ENCODE measurements around the gene CEP170B.

Gene CEP170B

GRCh38 chr14:104885031-104885972, 20.2 kb downstream of the CEP170B start:
- Histone ChIP-seq H3K4me3 (replicated peaks; ENCODE audit: insufficient read depth, low read length) (no peak overlapping the region), H3K27ac (replicated peaks) (no peak overlapping the region), H3K27me3 (ENCODE audit: insufficient read depth, poor library complexity, severe bottlenecking) (peaks cover 8% of the 10 kb centered on the region)
- no peak for DNase-seq (ENCODE audit: low read depth in 1 of 2, low spot score in 1 of 2)
- TF ChIP-seq REST (IDR thresholded peaks at IDR 0.05; ENCODE audit: insufficient replicate concordance, low read depth): no peak
- TF ChIP-seq POLR2AphosphoS5 (IDR thresholded peaks at IDR 0.05; ENCODE audit: low read depth): no peak
- TF ChIP-seq SPI1 (IDR thresholded peaks at IDR 0.05; ENCODE audit: borderline replicate concordance, low read depth): no peak
- no peak for TF ChIP-seq GABPA (IDR thresholded peaks at IDR 0.05; ENCODE audit: low read depth)
- TF ChIP-seq CTCF (IDR thresholded peaks at IDR 0.05; ENCODE audit: insufficient read depth, low read length): no peak

GRCh38 chr14:104885973-104886689, 21.1 kb downstream of the CEP170B start:
- DNase-seq (ENCODE audit: low read depth in 1 of 2, low spot score in 1 of 2): no peak
- Histone ChIP-seq H3K4me3 (replicated peaks; ENCODE audit: insufficient read depth, low read length) (no peak overlapping the region), H3K27ac (replicated peaks) (no peak overlapping the region), H3K27me3 (ENCODE audit: insufficient read depth, poor library complexity, severe bottlenecking) (peaks cover 8% of the 10 kb centered on the region)
- TF ChIP-seq SPI1 (IDR thresholded peaks at IDR 0.05; ENCODE audit: borderline replicate concordance, low read depth) (no peak), POLR2AphosphoS5 (IDR thresholded peaks at IDR 0.05; ENCODE audit: low read depth) (no peak), CTCF (IDR thresholded peaks at IDR 0.05; ENCODE audit: insufficient read depth, low read length) (no peak), GABPA (IDR thresholded peaks at IDR 0.05; ENCODE audit: low read depth) (no peak)

GRCh38 chr14:104886690-104887622, 21.9 kb downstream of the CEP170B start:
- Histone ChIP-seq H3K27ac (replicated peaks) (no peak overlapping the region), H3K27me3 (ENCODE audit: insufficient read depth, poor library complexity, severe bottlenecking) (peaks cover 8% of the 10 kb centered on the region), H3K4me3 (replicated peaks; ENCODE audit: insufficient read depth, low read length) (no peak overlapping the region)
- DNase-seq (ENCODE audit: low read depth in 1 of 2, low spot score in 1 of 2): no peak
- TF ChIP-seq CTCF (IDR thresholded peaks at IDR 0.05; ENCODE audit: insufficient read depth, low read length) (no peak), GABPA (IDR thresholded peaks at IDR 0.05; ENCODE audit: low read depth) (no peak), SPI1 (IDR thresholded peaks at IDR 0.05; ENCODE audit: borderline replicate concordance, low read depth) (no peak), REST (IDR thresholded peaks at IDR 0.05; ENCODE audit: insufficient replicate concordance, low read depth) (no peak), POLR2AphosphoS5 (IDR thresholded peaks at IDR 0.05; ENCODE audit: low read depth) (no peak)
